ENCODE measurements around the gene DNMT1. TPM values are rescaled to one million over a fixed set of nuclear protein-coding genes. Genes with fewer than 3 reads are reported as not detected.

The DNMT1 gene
- total and polyA plus RNA-seq, 4 donors = 7.1 to 89.0 (median 46.2) TPM

DNA sequence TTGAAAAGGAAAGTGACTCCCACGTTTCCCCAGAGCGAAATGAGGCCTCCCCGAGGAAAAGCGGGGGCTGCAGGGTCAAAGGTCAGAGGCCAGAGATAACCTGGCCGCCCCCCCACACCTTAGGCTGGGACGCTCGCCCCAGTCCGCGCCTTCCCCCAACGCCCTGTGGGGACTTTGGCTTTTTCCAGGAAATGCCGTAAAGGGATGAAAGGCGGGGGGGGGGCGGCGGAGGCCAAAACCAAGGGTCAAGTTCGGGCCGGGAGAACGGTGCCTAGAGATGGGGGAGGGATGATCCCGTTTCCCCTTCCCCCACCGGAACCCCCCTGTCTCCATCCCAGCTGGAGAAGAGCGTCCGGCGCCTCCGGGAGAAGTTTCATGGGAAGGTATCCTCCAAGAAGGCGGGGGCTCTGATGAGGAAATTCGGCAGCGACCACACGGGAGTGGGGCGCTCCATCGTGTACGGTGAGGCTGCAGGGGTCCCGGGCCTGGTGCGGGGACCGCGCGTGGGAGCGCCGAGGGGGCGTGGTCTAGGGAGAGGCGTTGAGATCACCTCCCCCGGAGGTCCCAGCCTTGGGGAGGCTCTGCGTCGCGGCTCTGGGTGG, 108.1 kb downstream of the DNMT1 start:
- DNase-seq (peak; percentile 65 to 82), ATAC-seq (ENCODE audit: low FRiP score) (peak; percentile 47)
- WGBS, 2 donors = 7 to 8% methylated on average over 37 to 43 of the region's 43 CpGs

DNA sequence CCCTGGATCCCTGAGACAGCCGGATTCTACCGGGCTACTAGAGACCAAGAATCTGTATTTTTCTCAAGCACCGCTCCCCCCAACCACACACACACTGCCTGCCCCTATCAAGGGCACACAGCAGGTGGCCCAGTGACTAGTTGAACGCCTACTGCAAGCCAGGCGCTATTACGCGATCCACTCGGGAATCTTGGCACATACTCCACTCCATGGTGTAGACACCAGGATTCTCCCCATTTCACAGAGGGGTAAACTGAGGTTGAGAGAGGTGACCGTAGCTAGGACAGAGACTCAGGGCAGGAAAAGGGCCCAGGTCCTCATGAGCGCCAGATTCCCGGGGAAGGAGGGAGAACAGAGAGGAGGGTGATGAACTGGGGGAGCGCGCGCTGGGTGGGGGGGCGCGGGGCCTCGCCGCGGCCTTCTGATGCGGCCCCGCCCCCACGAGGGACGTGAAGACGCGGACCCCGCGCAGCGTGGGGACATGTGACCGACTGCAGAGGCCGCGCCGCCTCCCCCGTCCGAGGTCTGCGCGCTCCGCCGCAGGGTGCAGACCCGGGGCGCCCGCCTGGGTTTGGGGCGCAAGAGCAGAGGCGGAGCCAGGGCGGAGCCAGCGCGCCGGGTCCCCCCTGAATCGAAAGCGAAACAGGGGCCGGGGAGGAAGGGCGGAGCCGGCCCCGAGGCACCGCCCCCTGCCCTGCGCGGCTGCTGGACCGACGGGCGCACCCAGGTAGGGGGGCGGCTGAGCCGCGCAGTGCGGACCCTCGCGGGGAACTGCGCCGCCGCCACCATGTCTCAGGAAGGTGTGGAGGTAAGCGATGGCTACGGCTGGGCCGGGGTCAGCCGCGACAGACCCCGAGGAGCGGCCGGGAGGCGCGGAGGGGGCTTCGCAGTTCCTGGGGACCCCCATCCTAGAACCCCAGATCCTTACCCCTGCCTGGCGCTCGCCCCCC, 108.8 kb downstream of the DNMT1 start, which contains the start of gene SHFL:
TSS of gene SHFL (plus strand) at position 677 of the 950 bp plus-strand sequence. CDS start at position 788, 111 bp downstream.
- no peaks in the 10 kb centered on the region for H3K4me1 ChIP-seq (ENCODE audit: control insufficient read depth in 1 of 2, insufficient read depth in 2 of 2, low read length in 2 of 2)
- peak; percentile 85 to 91 for DNase-seq
- H3K36me3 ChIP-seq (ENCODE audit: control insufficient read depth in 1 of 2, insufficient read depth in 2 of 2, low read length in 1 of 2) = no peaks in the 10 kb centered on the region
- WGBS, 2 donors = 3 to 4% methylated on average over 79 to 81 of the region's 81 CpGs
- H3K9me3 ChIP-seq (ENCODE audit: control insufficient read depth, low read length) = no peaks in the 10 kb centered on the region
- peak within 1 kb of the TSS; percentile 88 to 91 for H3K4me3 ChIP-seq (ENCODE audit: low read length in 2 of 2)
- H3K27me3 ChIP-seq (ENCODE audit: control insufficient read depth in 1 of 2, insufficient read depth in 2 of 2, low read length in 1 of 2) = no peaks in the 10 kb centered on the region
- peak; percentile 94 for ATAC-seq (ENCODE audit: low FRiP score)
- H3K27ac ChIP-seq (ENCODE audit: low read depth in 1 of 2, low read length in 2 of 2) = peak within 1 kb of the TSS; percentile 63 to 90
- intact Hi-C loops (cut with DNase I) = no loop called here

More for the DNA sequence above, 108.1 kb downstream of the DNMT1 start:
- Histone ChIP-seq H3K27ac (ENCODE audit: low read depth in 1 of 2, low read length in 2 of 2) (peak overlapping the region; percentile 63 to 90), H3K4me1 (ENCODE audit: control insufficient read depth in 1 of 2, insufficient read depth in 2 of 2, low read length in 2 of 2) (no peaks in the 10 kb centered on the region), H3K27me3 (ENCODE audit: control insufficient read depth in 1 of 2, insufficient read depth in 2 of 2, low read length in 1 of 2) (no peaks in the 10 kb centered on the region), H3K9me3 (ENCODE audit: control insufficient read depth, low read length) (no peaks in the 10 kb centered on the region), H3K4me3 (ENCODE audit: low read length in 2 of 2) (peak overlapping the region; percentile 88 to 91), H3K36me3 (ENCODE audit: control insufficient read depth in 1 of 2, insufficient read depth in 2 of 2, low read length in 1 of 2) (no peaks in the 10 kb centered on the region)
- intact Hi-C loops (cut with DNase I) = no loop called here

DNA sequence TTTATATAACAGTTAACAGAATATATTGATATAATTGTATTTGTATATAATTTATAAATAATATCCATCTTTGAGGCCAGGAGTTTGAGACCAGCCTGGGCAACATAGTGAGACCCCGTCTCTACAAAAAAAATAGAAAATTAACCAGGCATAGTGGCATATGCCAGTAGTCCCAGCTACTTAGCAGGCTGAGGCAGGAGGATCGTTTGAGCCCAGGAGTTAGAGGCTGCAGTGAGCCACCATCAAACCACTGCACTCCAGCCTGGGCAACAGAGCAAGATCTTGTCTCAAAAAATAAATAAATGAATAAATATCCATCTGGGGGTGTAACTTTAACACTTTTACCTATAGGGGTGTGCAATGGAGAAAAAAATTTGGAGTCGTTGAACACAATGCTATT, 110.0 kb downstream of the DNMT1 start:
- H3K4me3 ChIP-seq (ENCODE audit: low read length in 2 of 2) = no peak overlapping the region
- H3K36me3 ChIP-seq (ENCODE audit: control insufficient read depth in 1 of 2, insufficient read depth in 2 of 2, low read length in 1 of 2) = no peaks in the 10 kb centered on the region
- DNase-seq = no peak
- no peak for ATAC-seq (ENCODE audit: low FRiP score)
- WGBS, 2 donors = 64 to 69% methylated on average over 3 of the region's 3 CpGs
- no peaks in the 10 kb centered on the region for H3K27me3 ChIP-seq (ENCODE audit: control insufficient read depth in 1 of 2, insufficient read depth in 2 of 2, low read length in 1 of 2)
- no peak overlapping the region for H3K27ac ChIP-seq (ENCODE audit: low read depth in 1 of 2, low read length in 2 of 2)
- H3K9me3 ChIP-seq (ENCODE audit: control insufficient read depth, low read length) = no peaks in the 10 kb centered on the region
- intact Hi-C loops (cut with DNase I) = no loop called here
- no peaks in the 10 kb centered on the region for H3K4me1 ChIP-seq (ENCODE audit: control insufficient read depth in 1 of 2, insufficient read depth in 2 of 2, low read length in 2 of 2)

DNA sequence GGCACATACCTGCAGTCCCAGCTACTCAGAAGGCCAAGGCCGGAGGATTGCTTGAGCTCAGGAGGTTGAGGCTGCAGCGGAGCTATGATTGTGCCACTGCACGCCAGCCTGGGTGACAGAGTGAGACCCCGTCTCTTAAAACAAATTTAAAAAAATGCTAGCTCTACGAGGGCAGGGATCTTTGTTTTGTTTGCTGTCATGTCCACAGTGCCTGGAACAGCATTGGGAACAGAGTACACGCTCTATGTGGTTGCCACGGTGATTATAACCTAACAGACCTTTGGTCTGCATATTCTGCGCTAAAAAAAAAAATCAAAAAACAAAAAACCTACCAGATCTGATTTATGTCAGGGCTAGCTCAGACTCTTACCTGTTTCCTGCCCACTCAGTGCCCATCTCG, 110.8 kb downstream of the DNMT1 start:
- Histone ChIP-seq H3K4me3 (ENCODE audit: low read length in 2 of 2) (no peak overlapping the region), H3K36me3 (ENCODE audit: control insufficient read depth in 1 of 2, insufficient read depth in 2 of 2, low read length in 1 of 2) (no peaks in the 10 kb centered on the region), H3K4me1 (ENCODE audit: control insufficient read depth in 1 of 2, insufficient read depth in 2 of 2, low read length in 2 of 2) (no peaks in the 10 kb centered on the region), H3K27me3 (ENCODE audit: control insufficient read depth in 1 of 2, insufficient read depth in 2 of 2, low read length in 1 of 2) (no peaks in the 10 kb centered on the region), H3K27ac (ENCODE audit: low read depth in 1 of 2, low read length in 2 of 2) (no peak overlapping the region), H3K9me3 (ENCODE audit: control insufficient read depth, low read length) (no peaks in the 10 kb centered on the region)
- WGBS, 2 donors = 78% methylated on average over 9 of the region's 9 CpGs
- intact Hi-C loops (cut with DNase I) = no loop called here
- DNase-seq (no peak), ATAC-seq (ENCODE audit: low FRiP score) (no peak)

Small RNAs within 50 kb of the gene (microRNA-seq; reads per million reads assigned to microRNA genes)
- 0 reads per million in 2 donors for gene MIR4322

Other genes starting within 250 kb of the DNMT1 start
- 10 to 100 TPM in 1 of 2 donors, 1 to 10 TPM in 1; 8.2 to 13.3 TPM for gene COL5A3, start 184.4 kb downstream of the DNMT1 start, total RNA-seq
- gene COL5A3, start 184.4 kb downstream of the DNMT1 start, polyA plus RNA-seq = 10 to 100 TPM in 1 of 2 donors, 1 to 10 TPM in 1; 4.9 to 84.7 TPM
- gene RDH8, start 181.5 kb downstream of the DNMT1 start, total RNA-seq = not detected
- not detected for gene RDH8, start 181.5 kb downstream of the DNMT1 start, polyA plus RNA-seq
- 10 to 100 TPM; 32.1 to 50.5 TPM for gene SHFL, start 108.6 kb downstream of the DNMT1 start, total RNA-seq
- 10 to 100 TPM; 20.3 to 70.2 TPM for gene SHFL, start 108.6 kb downstream of the DNMT1 start, polyA plus RNA-seq
- under 1 TPM; 0.19 to 0.24 TPM for gene ANGPTL6, start 92.3 kb downstream of the DNMT1 start, total RNA-seq
- gene ANGPTL6, start 92.3 kb downstream of the DNMT1 start, polyA plus RNA-seq = under 1 TPM; 0.41 to 0.63 TPM
- 10 to 100 TPM; 24.3 to 30.9 TPM for gene PPAN, start 88.6 kb downstream of the DNMT1 start, total RNA-seq
- 10 to 100 TPM; 13.1 to 24.7 TPM for gene PPAN, start 88.6 kb downstream of the DNMT1 start, polyA plus RNA-seq
- gene P2RY11, start 83.3 kb downstream of the DNMT1 start, total RNA-seq = 10 to 100 TPM in 1 of 2 donors, 1 to 10 TPM in 1; 9.7 to 10.5 TPM
- 10 to 100 TPM in 1 of 2 donors, 1 to 10 TPM in 1; 5.3 to 16.0 TPM for gene P2RY11, start 83.3 kb downstream of the DNMT1 start, polyA plus RNA-seq
- gene EIF3G, start 75.1 kb downstream of the DNMT1 start, total RNA-seq = 100 to 1,000 TPM; 143 to 176 TPM
- gene EIF3G, start 75.1 kb downstream of the DNMT1 start, polyA plus RNA-seq = 100 to 1,000 TPM; 162 to 319 TPM
- gene S1PR2, start 36.4 kb upstream of the DNMT1 start, total RNA-seq = 10 to 100 TPM in 1 of 2 donors, 1 to 10 TPM in 1; 9.8 to 14.3 TPM
- 1 to 10 TPM; 3.3 to 4.2 TPM for gene S1PR2, start 36.4 kb upstream of the DNMT1 start, polyA plus RNA-seq
- gene MRPL4, start 57.3 kb upstream of the DNMT1 start, total RNA-seq = 10 to 100 TPM; 22.7 to 25.4 TPM
- 10 to 100 TPM; 27.4 to 38.2 TPM for gene MRPL4, start 57.3 kb upstream of the DNMT1 start, polyA plus RNA-seq
- gene ICAM1, start 76.2 kb upstream of the DNMT1 start, total RNA-seq = 10 to 100 TPM; 41.2 to 43.6 TPM
- 1 to 10 TPM; 4.0 to 6.0 TPM for gene ICAM1, start 76.2 kb upstream of the DNMT1 start, polyA plus RNA-seq
- 1 to 10 TPM in 1 of 2 donors, under 1 TPM in 1; 0.93 to 2.8 TPM for gene ICAM4, start 92.0 kb upstream of the DNMT1 start, total RNA-seq
- gene ICAM4, start 92.0 kb upstream of the DNMT1 start, polyA plus RNA-seq = not detected
- gene ICAM5, start 95.0 kb upstream of the DNMT1 start, total RNA-seq = 1 to 10 TPM; 1.3 to 2.5 TPM
- gene ICAM5, start 95.0 kb upstream of the DNMT1 start, polyA plus RNA-seq = under 1 TPM in 1 of 2 donors, not detected in 1; 0.10 TPM
- gene ZGLP1, start 114.9 kb upstream of the DNMT1 start, total RNA-seq = 1 to 10 TPM; 1.3 to 3.1 TPM
- gene ZGLP1, start 114.9 kb upstream of the DNMT1 start, polyA plus RNA-seq = 10 to 100 TPM in 1 of 2 donors, 1 to 10 TPM in 1; 2.1 to 22.4 TPM
- gene FDX2, start 121.1 kb upstream of the DNMT1 start, total RNA-seq = 10 to 100 TPM in 1 of 2 donors, 1 to 10 TPM in 1; 7.5 to 17.3 TPM
- gene FDX2, start 121.1 kb upstream of the DNMT1 start, polyA plus RNA-seq = 10 to 100 TPM; 25.8 to 26.0 TPM
- 10 to 100 TPM; 24.0 TPM for gene RAVER1, start 138.6 kb upstream of the DNMT1 start, total RNA-seq
- gene RAVER1, start 138.6 kb upstream of the DNMT1 start, polyA plus RNA-seq = 10 to 100 TPM in 1 of 2 donors, 1 to 10 TPM in 1; 7.9 to 10.4 TPM
- gene ICAM3, start 144.7 kb upstream of the DNMT1 start, total RNA-seq = 10 to 100 TPM; 10.1 to 10.5 TPM
- 1 to 10 TPM; 6.3 to 7.8 TPM for gene ICAM3, start 144.7 kb upstream of the DNMT1 start, polyA plus RNA-seq
- 100 to 1,000 TPM in 1 of 2 donors, 10 to 100 TPM in 1; 84.5 to 128 TPM for gene TYK2, start 185.6 kb upstream of the DNMT1 start, total RNA-seq
- 100 to 1,000 TPM in 1 of 2 donors, 10 to 100 TPM in 1; 33.2 to 253 TPM for gene TYK2, start 185.6 kb upstream of the DNMT1 start, polyA plus RNA-seq
- 100 to 1,000 TPM; 124 to 146 TPM for gene CDC37, start 208.6 kb upstream of the DNMT1 start, total RNA-seq
- 100 to 1,000 TPM; 121 to 260 TPM for gene CDC37, start 208.6 kb upstream of the DNMT1 start, polyA plus RNA-seq
- 10 to 100 TPM; 12.3 to 30.2 TPM for gene PDE4A, start 225.6 kb upstream of the DNMT1 start, total RNA-seq
- gene PDE4A, start 225.6 kb upstream of the DNMT1 start, polyA plus RNA-seq = 10 to 100 TPM in 1 of 2 donors, 1 to 10 TPM in 1; 8.6 to 13.6 TPM

All from aorta (tissue), 5 donors.